Dorsolateral prefrontal cortex (tissue), 118 donors: Measurements from ENCODE around the gene PHLPP2. TPM values are rescaled to one million over a fixed set of nuclear protein-coding genes. Genes with fewer than 3 reads are reported as not detected.

Experiments used
- total RNA-seq, 120 experiments: library from RNA; stranded (reverse); gene quantifications; one replicate each; pipeline versions ENCODE4 v1.2.3 to v1.2.4, GENCODE V29; 2022

PHLPP2 gene
- total RNA-seq, 120 experiments from 2014 or later, result 20.7 to 60.6 (median 39.9) TPM

Other genes starting within 250 kb of the PHLPP2 start
- gene ZNF19, start 235.4 kb downstream of the PHLPP2 start, total RNA-seq, result 10 to 100 TPM in 26 of 120 experiments, 1 to 10 TPM in 94; 2.2 to 13.2 (median 8.1) TPM
- gene CHST4, start 198.3 kb downstream of the PHLPP2 start, total RNA-seq, result 1 to 10 TPM in 1 of 120 experiments, under 1 TPM in 67, not detected in 52; 0.16 to 1.2 (median 0.44) TPM
- gene TAT, start 147.6 kb downstream of the PHLPP2 start, total RNA-seq, result under 1 TPM in 14 of 120 experiments, not detected in 106; 0.07 to 0.49 (median 0.17) TPM
- gene MARVELD3, start 98.5 kb downstream of the PHLPP2 start, total RNA-seq, result 1 to 10 TPM in 4 of 120 experiments, under 1 TPM in 27, not detected in 89; 0.16 to 1.7 (median 0.49) TPM
- gene AP1G1, start 84.1 kb upstream of the PHLPP2 start, total RNA-seq, result 100 to 1,000 TPM in 99 of 120 experiments, 10 to 100 TPM in 21; 81.3 to 131 (median 109) TPM
- 10 to 100 TPM; 20.3 to 34.3 (median 26.3) TPM for gene ATXN1L, start 121.3 kb upstream of the PHLPP2 start, total RNA-seq
- gene ZNF821, start 159.5 kb upstream of the PHLPP2 start, total RNA-seq, result 10 to 100 TPM in 119 of 120 experiments, 1 to 10 TPM in 1; 8.8 to 35.9 (median 22.5) TPM
- gene IST1, start 170.8 kb upstream of the PHLPP2 start, total RNA-seq, result 100 to 1,000 TPM in 118 of 120 experiments, 10 to 100 TPM in 2; 70.6 to 245 (median 162) TPM